ENCODE results near the gene PRKAG1.
A peak's percentile ranks its signal among the peaks of the same experiment; 100 is the strongest.

The PRKAG1 gene

GRCh38 chr12:49061157-49061650 lies 42.6 kb upstream of the PRKAG1 start:
- H3K36me3 ChIP-seq (replicated peaks; ENCODE audit: low read depth, low read length): peaks cover 3% of the 10 kb centered on the region
- peaks cover 53% of the 10 kb centered on the region for H3K79me2 ChIP-seq (ENCODE audit: low read length)
- H3K4me3 ChIP-seq (ENCODE audit: low read length): peak overlapping the region; percentile 96
- peak overlapping the region; percentile 97 for H3K4me2 ChIP-seq (ENCODE audit: low read length)
- H4K20me1 ChIP-seq (ENCODE audit: insufficient read depth, low read length): peaks cover 34% of the 10 kb centered on the region
- TF ChIP-seq CTCF (IDR thresholded peaks at IDR 0.05; ENCODE audit: low read depth, low read length) (no peak), EZH2phosphoT487 (IDR thresholded peaks at IDR 0.05; ENCODE audit: low read depth) (no peak)
- peak overlapping the region; percentile 97 for H2AFZ ChIP-seq (ENCODE audit: low read depth, low read length)
- peak overlapping the region; percentile 93 for H3K9ac ChIP-seq (ENCODE audit: low read length)
- no peaks in the 10 kb centered on the region for H3K9me3 ChIP-seq (ENCODE audit: insufficient read depth, low read length)
- no peaks in the 10 kb centered on the region for H3K27me3 ChIP-seq (ENCODE audit: low read depth, low read length)
- peaks cover 31% of the 10 kb centered on the region for H3K4me1 ChIP-seq (ENCODE audit: low read length)
- H3K27ac ChIP-seq (ENCODE audit: low read length): peak overlapping the region; percentile 74

- Histone ChIP-seq H2AFZ (ENCODE audit: low read depth, low read length) (peak within 1 kb of the TSS; percentile 97), H3K4me2 (ENCODE audit: low read length) (peak within 1 kb of the TSS; percentile 97), H3K27ac (ENCODE audit: low read length) (peak within 1 kb of the TSS; percentile 74), H3K4me3 (ENCODE audit: low read length) (peak within 1 kb of the TSS; percentile 96), H3K4me1 (ENCODE audit: low read length) (peaks cover 38% of the 10 kb centered on the region), H3K27me3 (ENCODE audit: low read depth, low read length) (no peaks in the 10 kb centered on the region), H3K9me3 (ENCODE audit: insufficient read depth, low read length) (no peaks in the 10 kb centered on the region), H3K9ac (ENCODE audit: low read length) (peak within 1 kb of the TSS; percentile 93), H3K36me3 (replicated peaks; ENCODE audit: low read depth, low read length) (peaks cover 3% of the 10 kb centered on the region), H3K79me2 (ENCODE audit: low read length) (peaks cover 60% of the 10 kb centered on the region), H4K20me1 (ENCODE audit: insufficient read depth, low read length) (peaks cover 41% of the 10 kb centered on the region)
- TF ChIP-seq CTCF (IDR thresholded peaks at IDR 0.05; ENCODE audit: low read depth, low read length) (peak; percentile 13; the same call in 1 of the 2 replicates), EZH2phosphoT487 (IDR thresholded peaks at IDR 0.05; ENCODE audit: low read depth) (no peak)
Observed at GRCh38 chr12:49060237-49061156, 41.9 kb upstream of the PRKAG1 start, which contains the start of gene KMT2D. Gene KMT2D (minus strand): TSS chr12:49060794. CDS start chr12:49055324, 5,470 bp downstream.

GRCh38 chr12:49059299-49060171 lies 41.0 kb upstream of the PRKAG1 start:
- peaks cover 10% of the 10 kb centered on the region for H3K36me3 ChIP-seq (replicated peaks; ENCODE audit: low read depth, low read length)
- no peaks in the 10 kb centered on the region for H3K27me3 ChIP-seq (ENCODE audit: low read depth, low read length)
- no peak overlapping the region for H2AFZ ChIP-seq (ENCODE audit: low read depth, low read length)
- H3K79me2 ChIP-seq (ENCODE audit: low read length): peaks cover 69% of the 10 kb centered on the region
- H3K4me1 ChIP-seq (ENCODE audit: low read length): peaks cover 38% of the 10 kb centered on the region
- no peaks in the 10 kb centered on the region for H3K9me3 ChIP-seq (ENCODE audit: insufficient read depth, low read length)
- H3K4me2 ChIP-seq (ENCODE audit: low read length): peak overlapping the region; percentile 97
- peak overlapping the region; percentile 93 for H3K9ac ChIP-seq (ENCODE audit: low read length)
- peak overlapping the region; percentile 74 for H3K27ac ChIP-seq (ENCODE audit: low read length)
- H3K4me3 ChIP-seq (ENCODE audit: low read length): peak overlapping the region; percentile 96
- peaks cover 50% of the 10 kb centered on the region for H4K20me1 ChIP-seq (ENCODE audit: insufficient read depth, low read length)
- TF ChIP-seq CTCF (IDR thresholded peaks at IDR 0.05; ENCODE audit: low read depth, low read length) (no peak), EZH2phosphoT487 (IDR thresholded peaks at IDR 0.05; ENCODE audit: low read depth) (no peak)

All from OCI-LY3 (cell line).